Inflammatory macrophage treated with lipopolysaccharide for 1 hour (primary cell): ENCODE data around the gene TIMMDC1.

Experiments
- DNase-seq, 2 donors: peaks; one replicate each; pipeline ENCODE4 v3.0.0-alpha.2; 2020 to 2022

The TIMMDC1 gene

GRCh38 chr3:119498186-119499011 is at the start of gene TIMMDC1:
TSS of gene TIMMDC1 (plus strand) at chr3:119498547. CDS start at chr3:119498734, 187 bp downstream.
- peak; percentile 97 to 98 for DNase-seq

GRCh38 chr3:119453822-119454221 is 44.5 kb upstream of the TIMMDC1 start:
- DNase-seq: no peak

- DNase-seq: no peak
Observed at GRCh38 chr3:119456469-119456868, 41.9 kb upstream of the TIMMDC1 start.

- peak; percentile 80 to 85 for DNase-seq
Observed at GRCh38 chr3:119457246-119457645, 41.1 kb upstream of the TIMMDC1 start.

- DNase-seq: peak; percentile 98 to 100
Observed at GRCh38 chr3:119463171-119464169, 34.9 kb upstream of the TIMMDC1 start, which contains the start of gene TMEM39A. TSS of gene TMEM39A (minus strand) at chr3:119463615. CDS start at chr3:119462074, 1,541 bp downstream.

GRCh38 chr3:119468041-119468440 is 30.3 kb upstream of the TIMMDC1 start:
- peak in 1 of 2 donors; percentile 57 for DNase-seq

GRCh38 chr3:119469418-119470189 is 28.7 kb upstream of the TIMMDC1 start:
- peak; percentile 79 to 93 for DNase-seq

- DNase-seq: no peak
Observed at GRCh38 chr3:119470866-119471265, 27.5 kb upstream of the TIMMDC1 start.

- DNase-seq: no peak
Observed at GRCh38 chr3:119481079-119481478, 17.3 kb upstream of the TIMMDC1 start.

GRCh38 chr3:119483101-119483500 is 15.2 kb upstream of the TIMMDC1 start:
- peak in 1 of 2 donors; percentile 42 for DNase-seq

GRCh38 chr3:119485563-119485962 is 12.8 kb upstream of the TIMMDC1 start:
- DNase-seq: no peak

- no peak for DNase-seq
Observed at GRCh38 chr3:119490153-119490552, 8.2 kb upstream of the TIMMDC1 start.

- DNase-seq: no peak
Observed at GRCh38 chr3:119492128-119492527, 6.2 kb upstream of the TIMMDC1 start.

GRCh38 chr3:119492810-119493209 is 5.5 kb upstream of the TIMMDC1 start:
- peak in 1 of 2 donors; percentile 23 for DNase-seq

- DNase-seq: no peak
Observed at GRCh38 chr3:119494597-119494996, 3.8 kb upstream of the TIMMDC1 start.

GRCh38 chr3:119497820-119498185 is 544 bp upstream of the TIMMDC1 start:
- no peak for DNase-seq

- DNase-seq: no peak
Observed at GRCh38 chr3:119500265-119500664, 1.9 kb downstream of the TIMMDC1 start.

- DNase-seq: no peak
Observed at GRCh38 chr3:119500901-119501300, 2.6 kb downstream of the TIMMDC1 start.

GRCh38 chr3:119506631-119507030 is 8.3 kb downstream of the TIMMDC1 start:
- DNase-seq: no peak

GRCh38 chr3:119507404-119507803 is 9.1 kb downstream of the TIMMDC1 start:
- no peak for DNase-seq

- DNase-seq: no peak
Observed at GRCh38 chr3:119508172-119508845, 10.0 kb downstream of the TIMMDC1 start.

- no peak for DNase-seq
Observed at GRCh38 chr3:119510690-119511089, 12.3 kb downstream of the TIMMDC1 start.
